ENCODE data around the gene BARX2.

DNA sequence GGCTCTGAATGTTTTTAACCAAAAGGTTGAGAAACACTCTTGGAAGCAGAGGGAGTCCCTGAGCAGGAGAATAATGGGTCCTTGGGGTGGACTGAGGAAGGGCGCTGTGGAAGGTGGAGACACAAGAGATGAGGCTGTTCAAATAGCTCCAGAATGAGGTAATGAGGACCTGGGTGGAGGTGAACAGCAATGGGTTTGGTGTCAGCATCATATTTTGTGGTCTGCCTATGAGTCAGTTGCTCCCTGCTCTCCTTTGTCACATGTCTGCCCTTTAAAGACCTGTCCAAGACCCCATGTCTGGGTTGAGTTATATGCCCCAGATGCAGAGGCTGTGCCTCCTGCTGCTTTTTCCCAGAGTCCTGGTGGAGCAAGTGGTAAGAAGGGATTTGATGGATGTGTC, 113.6 kb downstream of the BARX2 start:
- TF ChIP-seq POLR2AphosphoS5 (IDR thresholded peaks at IDR 0.05; ENCODE audit: low read depth, low read length) (no peak), POLR2A (IDR thresholded peaks at IDR 0.05; ENCODE audit: low read depth, low read length) (no peak), TAF1 (IDR thresholded peaks at IDR 0.05; ENCODE audit: low read depth, low read length) (no peak), SPI1 (IDR thresholded peaks at IDR 0.05; ENCODE audit: low read depth, low read length) (no peak)

Measured in GM12891 (cell line).